Measurements from ENCODE around the gene RNASEH1.

GRCh38 chr2:3584076-3584475, 25.9 kb upstream of the RNASEH1 start:
- TF ChIP-seq CTCF (conservative IDR thresholded peaks at IDR 0.05 in 1 of 2, IDR thresholded peaks at IDR 0.05 in 1 of 2; ENCODE audit: extremely low read depth in 1 of 2, insufficient read depth in 1 of 2, low read depth in 1 of 2, low read length in 2 of 2) (no peak), EZH2 (IDR thresholded peaks at IDR 0.05; ENCODE audit: borderline replicate concordance, low read length) (no peak)
